Vagina (tissue), 2 donors: ENCODE measurements around the gene P3H1. TPM values are rescaled to one million over a fixed set of nuclear protein-coding genes. Genes with fewer than 3 reads are reported as not detected.
"Not testable (repeated sequence)": the region's sequence is repeated elsewhere in the genome, so short reads cannot be mapped to it uniquely, and the experiment has no call there.

Experiments
- DNase-seq, 2 donors: peaks; one replicate each; pipeline ENCODE4 v3.0.0-alpha.2; 2017; ENCODE audit errors: extremely low spot score in 2 of 2
- H3K27ac ChIP-seq: fragments of 200-600 bp; sonication (generic); one replicate; pipeline ENCODE4 v1.5.1; 2019
- H3K27me3 ChIP-seq: fragments of 200-600 bp; sonication (generic); one replicate; pipeline ENCODE4 v1.5.1; 2019
- H3K36me3 ChIP-seq, 2 donors: fragments of 200-600 bp; sonication (generic); one replicate each; pipeline ENCODE4 v1.5.1; 2017 to 2019
- H3K4me1 ChIP-seq: fragments of 200-600 bp; sonication (generic); one replicate; pipeline ENCODE4 v1.5.1; 2019
- H3K4me3 ChIP-seq, 2 donors: fragments of 200-600 bp; sonication (generic); 1 replicate in 1 of 2; 2 replicates in 1 of 2; pipeline ENCODE4 v1.5.1; 2016 to 2019
- H3K9me3 ChIP-seq: fragments of 200-600 bp; sonication (generic); one replicate; pipeline ENCODE4 v1.5.1; 2019
- POLR2A ChIP-seq, 2 donors: fragments of 450-650 bp; IDR thresholded peaks; one replicate each; pipeline ENCODE4 v1.6.1; 2017; ENCODE audit warnings: antibody characterized with exemption in 2 of 2, mild to moderate bottlenecking in 2 of 2, moderate library complexity in 2 of 2
- POLR2AphosphoS5 ChIP-seq, 2 donors: sonication (generic); formaldehyde crosslinking; IDR thresholded peaks; one replicate each; pipeline ENCODE4 v1.9.0; 2017; ENCODE audit warnings: antibody characterized with exemption in 2 of 2, mild to moderate bottlenecking in 2 of 2, low read depth in 1 of 2; ENCODE audit not compliant: insufficient read depth in 1 of 2
- intact Hi-C: fragments of 100-400 bp; cut with DNase I; formaldehyde crosslinking; loops from one replicate; pipeline ENCODE4 v1.15.1; 2023
- total RNA-seq: library from RNA; depleted of rRNA; stranded (reverse); fragments of >200 nt; gene quantifications from one replicate; pipeline ENCODE4 v1.2.3, GENCODE V29; 2016
- TF ChIP-seq, protein P1 (sequence below), 3 experiments: fragments of 450-650 bp in 2 of 3; fragments of 200-600 bp in 1 of 3; sonication (generic) in 1 of 3; IDR thresholded peaks; one replicate each; pipeline ENCODE4 v1.5.1; 2017 to 2019; ENCODE audit warnings: antibody characterized with exemption in 3 of 3, mild to moderate bottlenecking in 2 of 3, moderate library complexity in 2 of 3

The P3H1 gene
- total RNA-seq, 1 donor from 2014 or later, result 40.5 TPM

DNA sequence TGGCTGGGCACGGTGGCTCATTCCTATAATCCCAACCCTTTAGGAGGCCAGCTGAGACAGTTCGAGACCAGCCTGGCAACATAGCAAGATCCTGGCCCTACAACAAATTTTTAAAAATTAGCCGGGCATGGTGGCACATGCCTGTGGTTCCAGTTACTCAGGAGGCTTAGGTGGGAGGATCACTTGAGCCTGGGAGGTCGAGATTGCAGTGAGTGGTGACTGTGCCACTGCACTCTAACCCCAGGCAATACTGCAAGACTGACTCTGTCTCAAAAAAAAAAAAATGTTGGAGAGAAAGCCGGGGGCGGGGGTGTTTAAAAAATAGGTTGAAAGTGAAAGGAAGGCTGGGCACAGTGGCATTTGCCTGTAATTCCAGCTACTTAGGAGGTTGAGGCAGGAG is 43.3 kb downstream of the P3H1 start:
- DNase-seq, result no peak
- no peaks in the 10 kb centered on the region for H3K4me1 ChIP-seq
- TF ChIP-seq, protein P1, sequence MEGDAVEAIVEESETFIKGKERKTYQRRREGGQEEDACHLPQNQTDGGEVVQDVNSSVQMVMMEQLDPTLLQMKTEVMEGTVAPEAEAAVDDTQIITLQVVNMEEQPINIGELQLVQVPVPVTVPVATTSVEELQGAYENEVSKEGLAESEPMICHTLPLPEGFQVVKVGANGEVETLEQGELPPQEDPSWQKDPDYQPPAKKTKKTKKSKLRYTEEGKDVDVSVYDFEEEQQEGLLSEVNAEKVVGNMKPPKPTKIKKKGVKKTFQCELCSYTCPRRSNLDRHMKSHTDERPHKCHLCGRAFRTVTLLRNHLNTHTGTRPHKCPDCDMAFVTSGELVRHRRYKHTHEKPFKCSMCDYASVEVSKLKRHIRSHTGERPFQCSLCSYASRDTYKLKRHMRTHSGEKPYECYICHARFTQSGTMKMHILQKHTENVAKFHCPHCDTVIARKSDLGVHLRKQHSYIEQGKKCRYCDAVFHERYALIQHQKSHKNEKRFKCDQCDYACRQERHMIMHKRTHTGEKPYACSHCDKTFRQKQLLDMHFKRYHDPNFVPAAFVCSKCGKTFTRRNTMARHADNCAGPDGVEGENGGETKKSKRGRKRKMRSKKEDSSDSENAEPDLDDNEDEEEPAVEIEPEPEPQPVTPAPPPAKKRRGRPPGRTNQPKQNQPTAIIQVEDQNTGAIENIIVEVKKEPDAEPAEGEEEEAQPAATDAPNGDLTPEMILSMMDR (IDR thresholded peaks at IDR 0.05), result no peak
- no peak for TF ChIP-seq POLR2A (IDR thresholded peaks at IDR 0.05)
- no peak for TF ChIP-seq POLR2AphosphoS5 (IDR thresholded peaks at IDR 0.05; ENCODE audit: insufficient read depth in 1 of 2, low read depth in 1 of 2)
- intact Hi-C loops, result no loop called here
- no peaks in the 10 kb centered on the region for H3K9me3 ChIP-seq
- H3K36me3 ChIP-seq, result peaks cover 0 to 8% of the 10 kb centered on the region in 2 donors
- H3K27me3 ChIP-seq, result no peaks in the 10 kb centered on the region
- H3K27ac ChIP-seq, result no peak overlapping the region
- H3K4me3 ChIP-seq, result no peak overlapping the region

DNA sequence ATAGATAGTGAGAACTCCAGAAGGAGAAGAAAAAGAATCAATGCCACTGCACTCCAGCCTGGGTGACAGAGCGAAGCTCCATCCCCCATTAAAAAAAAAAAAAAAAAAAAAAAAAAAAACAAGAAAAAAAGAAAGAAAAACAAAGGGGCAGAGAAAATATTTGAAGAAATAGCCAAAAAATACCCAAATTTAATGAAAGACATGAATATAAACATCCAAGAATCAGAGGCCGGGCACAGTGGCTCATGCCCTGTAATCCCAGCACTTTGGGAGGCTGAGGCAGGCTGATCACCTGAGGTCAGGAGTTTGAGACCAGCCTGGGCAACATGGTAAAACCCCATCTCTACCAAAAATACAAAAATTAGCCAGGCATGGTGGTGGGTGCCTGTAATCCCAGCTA is 44.4 kb downstream of the P3H1 start:
- intact Hi-C loops, H3K4me3 ChIP-seq, H3K27me3 ChIP-seq, H3K9me3 ChIP-seq, H3K27ac ChIP-seq, DNase-seq, H3K36me3 ChIP-seq, H3K4me1 ChIP-seq: not testable (repeated sequence)

DNA sequence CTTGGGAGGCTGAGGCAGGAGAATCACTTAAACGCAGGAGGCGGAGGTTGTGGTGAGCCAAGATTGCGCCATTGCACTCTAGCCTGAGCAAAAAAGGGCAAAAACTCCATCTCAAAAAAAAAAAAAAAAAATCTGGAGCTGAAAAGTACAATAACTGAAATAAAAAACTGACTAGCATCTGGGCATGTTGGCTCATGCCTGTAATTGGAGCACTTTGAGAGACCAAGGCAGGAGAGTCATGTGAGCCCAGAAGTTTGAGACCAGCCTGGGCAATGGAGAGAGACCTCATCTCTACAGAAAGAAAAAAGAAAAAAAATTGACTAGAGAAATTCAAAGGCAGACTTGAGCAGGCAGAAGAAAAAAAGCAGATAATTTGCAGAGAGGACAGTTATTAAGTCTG is 44.9 kb downstream of the P3H1 start:
- no peak for DNase-seq
- H3K4me1 ChIP-seq, result no peaks in the 10 kb centered on the region
- H3K36me3 ChIP-seq, result peaks cover 0 to 8% of the 10 kb centered on the region in 2 donors
- no peak overlapping the region for H3K4me3 ChIP-seq
- H3K27me3 ChIP-seq, result no peaks in the 10 kb centered on the region
- H3K27ac ChIP-seq, result no peak overlapping the region
- intact Hi-C loops, result no loop called here
- no peaks in the 10 kb centered on the region for H3K9me3 ChIP-seq
- TF ChIP-seq POLR2AphosphoS5 (IDR thresholded peaks at IDR 0.05; ENCODE audit: insufficient read depth in 1 of 2, low read depth in 1 of 2), result no peak
- no peak for TF ChIP-seq POLR2A (IDR thresholded peaks at IDR 0.05)
- TF ChIP-seq, protein P1 (IDR thresholded peaks at IDR 0.05), result no peak

DNA sequence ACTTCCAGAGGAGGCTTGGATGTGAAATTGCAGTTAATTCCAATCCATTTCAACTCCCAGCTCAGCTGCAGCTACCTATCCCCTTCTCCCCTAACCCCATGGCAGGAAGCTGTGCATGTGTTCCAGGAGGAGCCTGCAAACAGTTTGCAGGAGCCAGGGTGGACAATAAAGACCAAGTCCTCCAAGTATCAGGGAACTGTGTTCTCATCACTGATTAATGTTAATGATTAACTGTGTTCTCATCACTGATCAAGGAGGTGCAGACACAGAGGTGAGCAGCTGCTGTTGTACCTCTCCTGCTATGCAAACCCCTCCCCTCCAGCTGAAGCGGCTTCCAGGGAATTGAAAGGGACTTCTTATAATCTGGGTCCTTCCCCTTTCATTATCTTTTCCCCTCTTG is 46.0 kb downstream of the P3H1 start:
- peaks cover 0 to 8% of the 10 kb centered on the region in 2 donors for H3K36me3 ChIP-seq
- intact Hi-C loops, result no loop called here
- no peaks in the 10 kb centered on the region for H3K27me3 ChIP-seq
- no peaks in the 10 kb centered on the region for H3K9me3 ChIP-seq
- no peak overlapping the region for H3K27ac ChIP-seq
- H3K4me1 ChIP-seq, result no peaks in the 10 kb centered on the region
- no peak overlapping the region for H3K4me3 ChIP-seq
- TF ChIP-seq, protein P1 (IDR thresholded peaks at IDR 0.05), result no peak
- TF ChIP-seq POLR2AphosphoS5 (IDR thresholded peaks at IDR 0.05; ENCODE audit: insufficient read depth in 1 of 2, low read depth in 1 of 2) (no peak), POLR2A (IDR thresholded peaks at IDR 0.05) (no peak)
- DNase-seq, result no peak

DNA sequence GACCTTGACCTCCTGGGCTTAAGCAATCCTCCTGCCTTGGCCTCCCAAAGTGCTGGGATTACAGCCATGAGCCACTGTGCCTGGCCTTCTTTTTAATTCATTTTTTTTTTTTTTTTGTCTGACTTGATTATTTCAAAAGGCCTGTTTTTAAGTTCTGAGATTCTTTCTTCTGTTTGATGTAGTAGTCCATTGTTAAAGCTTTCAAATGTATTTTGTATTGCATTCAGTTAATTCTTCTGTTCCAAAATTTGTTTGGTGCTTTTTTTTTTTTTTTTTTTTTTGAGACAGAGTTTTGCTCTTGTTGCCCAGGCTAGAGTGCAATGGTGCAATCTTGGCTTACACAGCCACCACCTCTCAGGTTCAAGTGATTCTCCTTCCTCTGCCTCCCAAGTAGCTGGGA is 52.4 kb downstream of the P3H1 start:
- DNase-seq, intact Hi-C loops, H3K27ac ChIP-seq, H3K9me3 ChIP-seq, H3K4me3 ChIP-seq, H3K27me3 ChIP-seq, H3K4me1 ChIP-seq: not testable (repeated sequence)
- peaks cover 0 to 43% of the 10 kb centered on the region in 2 donors for H3K36me3 ChIP-seq

DNA sequence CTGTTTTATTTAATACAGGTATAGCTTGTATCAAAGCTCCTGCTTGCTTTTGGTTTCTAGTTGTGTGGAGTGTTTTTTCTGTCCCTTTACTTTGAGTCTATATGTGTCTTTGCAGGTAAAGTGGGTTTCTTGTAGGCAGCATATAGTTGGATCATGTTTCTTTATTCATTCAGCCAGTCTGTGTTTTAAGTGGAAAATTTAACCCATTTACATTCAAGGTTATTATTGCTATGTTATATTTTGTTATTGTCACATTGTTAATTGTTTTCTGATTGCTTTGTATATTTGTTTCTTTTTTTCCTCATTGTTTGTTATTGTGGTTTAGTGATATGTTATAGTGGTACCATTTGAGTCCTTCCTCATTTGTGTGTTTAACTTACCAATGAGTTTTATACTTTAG is 53.5 kb downstream of the P3H1 start:
- intact Hi-C loops, result no loop called here
- Histone ChIP-seq H3K4me3 (no peak overlapping the region), H3K9me3 (peaks cover 7% of the 10 kb centered on the region), H3K4me1 (no peaks in the 10 kb centered on the region), H3K27me3 (no peaks in the 10 kb centered on the region), H3K27ac (no peak overlapping the region), H3K36me3 (peaks cover 0 to 34% of the 10 kb centered on the region in 2 donors)
- TF ChIP-seq, protein P1 (IDR thresholded peaks at IDR 0.05), result no peak
- TF ChIP-seq POLR2A (IDR thresholded peaks at IDR 0.05) (no peak), POLR2AphosphoS5 (IDR thresholded peaks at IDR 0.05; ENCODE audit: insufficient read depth in 1 of 2, low read depth in 1 of 2) (no peak)
- no peak for DNase-seq

DNA sequence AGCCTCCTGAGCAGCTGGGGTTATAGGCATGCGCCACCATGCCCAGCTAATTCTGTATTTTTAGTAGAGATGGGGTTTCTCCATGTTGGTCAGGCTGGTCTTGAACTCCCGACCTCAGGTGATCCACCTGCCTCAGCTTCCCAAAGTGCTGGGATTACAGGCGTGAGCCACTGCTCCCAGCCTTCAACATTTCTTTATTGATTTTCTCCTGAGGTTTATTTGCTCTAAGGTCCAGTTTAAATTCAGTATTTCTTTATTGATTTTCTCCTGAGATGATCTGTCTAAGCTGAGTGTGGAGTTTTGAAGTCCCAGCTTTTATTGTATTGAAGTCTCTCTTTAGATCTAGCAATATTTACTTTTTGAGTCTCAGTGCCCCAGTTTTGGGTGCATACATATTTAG is 54.0 kb downstream of the P3H1 start:
- DNase-seq, intact Hi-C loops, H3K9me3 ChIP-seq, H3K4me1 ChIP-seq, H3K4me3 ChIP-seq, H3K27ac ChIP-seq, H3K27me3 ChIP-seq: not testable (repeated sequence)
- peaks cover 0 to 39% of the 10 kb centered on the region in 2 donors for H3K36me3 ChIP-seq
